Stomach (tissue), 4 donors: Measurements from ENCODE around the gene PRUNE1.

ENCODE experiments used
- POLR2A ChIP-seq, 4 donors: fragments of 450-650 bp; IDR thresholded peaks; one replicate each; pipeline ENCODE4 v1.6.1; 2016; ENCODE audit warnings: antibody characterized with exemption in 4 of 4, control low read depth in 2 of 4, mild to moderate bottlenecking in 1 of 4, moderate library complexity in 1 of 4
- TF ChIP-seq, protein P1 (sequence below), 7 experiments: fragments of 450-650 bp in 4 of 7; fragments of 200-600 bp in 3 of 7; sonication (generic) in 3 of 7; IDR thresholded peaks; one replicate each; pipeline ENCODE4 v1.5.1; 2016 to 2019; ENCODE audit warnings: antibody characterized with exemption in 7 of 7, control low read depth in 2 of 7, mild to moderate bottlenecking in 1 of 7

DNA sequence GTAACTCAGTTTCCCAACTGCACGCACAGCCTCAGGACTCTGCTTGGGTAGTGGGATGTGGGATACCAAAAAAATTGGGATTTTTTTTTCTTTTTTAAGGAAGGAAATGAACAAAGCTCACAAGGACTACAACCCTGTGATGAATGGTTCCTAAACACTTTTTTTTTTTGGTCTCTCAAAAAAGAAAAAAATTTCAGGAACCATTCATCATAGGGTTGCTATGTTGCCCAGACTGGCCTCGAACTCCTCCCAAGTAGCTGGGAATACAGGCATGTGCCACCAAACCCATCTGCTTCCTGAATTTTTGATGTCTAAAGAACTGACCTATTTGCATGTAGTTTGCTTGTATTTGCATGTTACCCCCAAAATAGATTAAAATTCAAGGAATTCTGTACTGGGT is 8.3 kb upstream of the PRUNE1 start:
- no peak for TF ChIP-seq POLR2A (IDR thresholded peaks at IDR 0.05)
- TF ChIP-seq, protein P1, sequence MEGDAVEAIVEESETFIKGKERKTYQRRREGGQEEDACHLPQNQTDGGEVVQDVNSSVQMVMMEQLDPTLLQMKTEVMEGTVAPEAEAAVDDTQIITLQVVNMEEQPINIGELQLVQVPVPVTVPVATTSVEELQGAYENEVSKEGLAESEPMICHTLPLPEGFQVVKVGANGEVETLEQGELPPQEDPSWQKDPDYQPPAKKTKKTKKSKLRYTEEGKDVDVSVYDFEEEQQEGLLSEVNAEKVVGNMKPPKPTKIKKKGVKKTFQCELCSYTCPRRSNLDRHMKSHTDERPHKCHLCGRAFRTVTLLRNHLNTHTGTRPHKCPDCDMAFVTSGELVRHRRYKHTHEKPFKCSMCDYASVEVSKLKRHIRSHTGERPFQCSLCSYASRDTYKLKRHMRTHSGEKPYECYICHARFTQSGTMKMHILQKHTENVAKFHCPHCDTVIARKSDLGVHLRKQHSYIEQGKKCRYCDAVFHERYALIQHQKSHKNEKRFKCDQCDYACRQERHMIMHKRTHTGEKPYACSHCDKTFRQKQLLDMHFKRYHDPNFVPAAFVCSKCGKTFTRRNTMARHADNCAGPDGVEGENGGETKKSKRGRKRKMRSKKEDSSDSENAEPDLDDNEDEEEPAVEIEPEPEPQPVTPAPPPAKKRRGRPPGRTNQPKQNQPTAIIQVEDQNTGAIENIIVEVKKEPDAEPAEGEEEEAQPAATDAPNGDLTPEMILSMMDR (IDR thresholded peaks at IDR 0.05): no peak
